CD4-positive, alpha-beta T cell (primary cell): ENCODE data around the gene CERS6. TPM values are rescaled to one million over a fixed set of nuclear protein-coding genes. Genes with fewer than 3 reads are reported as not detected.
"Not testable (repeated sequence)": the region's sequence is repeated elsewhere in the genome, so short reads cannot be mapped to it uniquely, and the experiment has no call there.

Experiments
- ATAC-seq: fragments of 200-7000 bp; cut with Tn5 transposase; one replicate; pipeline ENCODE4 v1.10.0; 2022; ENCODE audit warnings: mild to moderate bottlenecking; ENCODE audit not compliant: poor library complexity
- CTCF ChIA-PET: fragments of 350-600 bp; sonication (Branson Sonifier 250); formaldehyde crosslinking; loops from one replicate; lab custom pipeline; 2021; ENCODE audit warnings: antibody characterized with exemption, inconsistent platforms; lab: Charles Lee
- POLR2A ChIA-PET: fragments of 350-600 bp; sonication (Branson Sonifier 250); formaldehyde crosslinking; loops from one replicate; lab custom pipeline; 2021; ENCODE audit warnings: antibody characterized with exemption, inconsistent platforms; lab: Charles Lee
- DNase-seq, 14 experiments: peaks; one replicate each; pipeline ENCODE4 v3.0.0-alpha.2; 2013 to 2020; ENCODE audit warnings: mixed read lengths in 2 of 14
- H3K27ac ChIP-seq, 2 donors: one replicate each; pipeline versions ENCODE4 v1.5.1 to v1.7.0; 2013; ENCODE audit warnings: low read length in 2 of 2, low read depth in 1 of 2, mild to moderate bottlenecking in 1 of 2
- H3K27me3 ChIP-seq, 2 experiments: 1 replicate in 1 of 2; 2 replicates in 1 of 2; pipeline versions ENCODE4 v1.6.1 to v1.7.0; 2013; ENCODE audit warnings: low read length in 2 of 2, control low read depth in 1 of 2, mild to moderate bottlenecking in 1 of 2, moderate library complexity in 1 of 2; ENCODE audit not compliant: insufficient read depth in 2 of 2, control insufficient read depth in 1 of 2
- H3K36me3 ChIP-seq: one replicate; pipeline ENCODE4 v1.6.1; 2013; ENCODE audit warnings: low read length, control low read depth; ENCODE audit not compliant: insufficient read depth
- H3K4me1 ChIP-seq: one replicate; pipeline ENCODE4 v1.6.1; 2013; ENCODE audit warnings: low read length, control low read depth; ENCODE audit not compliant: insufficient read depth
- H3K4me3 ChIP-seq: one replicate; pipeline ENCODE4 v1.5.1; 2013; ENCODE audit warnings: mild to moderate bottlenecking, low read length, moderate library complexity
- H3K9me3 ChIP-seq, 2 experiments: 1 replicate in 1 of 2; 2 replicates in 1 of 2; pipeline versions ENCODE4 v1.6.1 to v1.7.0; 2013; ENCODE audit warnings: low read length in 2 of 2, mild to moderate bottlenecking in 2 of 2, control low read depth in 1 of 2, moderate library complexity in 1 of 2; ENCODE audit not compliant: control insufficient read depth in 1 of 2, insufficient read depth in 1 of 2
- H3K27ac Mint-ChIP-seq: one replicate; pipeline ENCODE4 v1.8.0; 2020; ENCODE audit warnings: mixed read lengths
- H3K27me3 Mint-ChIP-seq: one replicate; pipeline ENCODE4 v1.8.0; 2021; ENCODE audit warnings: mixed read lengths
- H3K36me3 Mint-ChIP-seq: one replicate; pipeline ENCODE4 v1.8.0; 2021; ENCODE audit warnings: low read depth, mixed read lengths
- H3K4me1 Mint-ChIP-seq: one replicate; pipeline ENCODE4 v1.8.0; 2021; ENCODE audit warnings: low read depth, mixed read lengths
- H3K4me3 Mint-ChIP-seq: one replicate; pipeline ENCODE4 v1.8.0; 2020; ENCODE audit warnings: mild to moderate bottlenecking, mixed read lengths
- H3K9me3 Mint-ChIP-seq: one replicate; pipeline ENCODE4 v1.8.0; 2020; ENCODE audit warnings: mixed read lengths
- intact Hi-C, 2 experiments: fragments of 100-400 bp; cut with DNase I in 1 of 2; cut with micrococcal nuclease in 1 of 2; formaldehyde crosslinking; loops; one replicate each; pipeline versions ENCODE4 v1.15.1 to v1.9.0; 2023 to 2025; cut with DNase I, micrococcal nuclease
- polyA plus RNA-seq, 2 donors: library from polyadenylated mRNA; unstranded; fragments of 120-200 nt; gene quantifications; one replicate each; pipeline ENCODE4 v1.2.1, GENCODE V29; 2013
- total RNA-seq, 174 experiments: library from RNA in 2 of 174; stranded (reverse) in 2 of 174; gene quantifications; one replicate each; pipeline ENCODE4 v1.2.3 and lab custom pipeline; 2021 to 2026
- TF ChIP-seq, protein P1 (sequence below): fragments of 200-600 bp; IDR thresholded peaks from one replicate; pipeline ENCODE4 v1.8.0; 2022; ENCODE audit warnings: antibody characterized with exemption, mild to moderate bottlenecking

The CERS6 gene, protein sequence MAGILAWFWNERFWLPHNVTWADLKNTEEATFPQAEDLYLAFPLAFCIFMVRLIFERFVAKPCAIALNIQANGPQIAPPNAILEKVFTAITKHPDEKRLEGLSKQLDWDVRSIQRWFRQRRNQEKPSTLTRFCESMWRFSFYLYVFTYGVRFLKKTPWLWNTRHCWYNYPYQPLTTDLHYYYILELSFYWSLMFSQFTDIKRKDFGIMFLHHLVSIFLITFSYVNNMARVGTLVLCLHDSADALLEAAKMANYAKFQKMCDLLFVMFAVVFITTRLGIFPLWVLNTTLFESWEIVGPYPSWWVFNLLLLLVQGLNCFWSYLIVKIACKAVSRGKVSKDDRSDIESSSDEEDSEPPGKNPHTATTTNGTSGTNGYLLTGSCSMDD
- total RNA-seq (10 to 100 TPM; 16.9 to 17.9 TPM), total RNA-seq (lab: John Stamatoyannopoulos, UW) (27.3 to 224 (median 75.0) reads per million in 172 experiments)
- 11.8 TPM for polyA plus RNA-seq (2013, experiment 1 of 2)
- polyA plus RNA-seq (2013, experiment 2 of 2) = 11.8 TPM

DNA sequence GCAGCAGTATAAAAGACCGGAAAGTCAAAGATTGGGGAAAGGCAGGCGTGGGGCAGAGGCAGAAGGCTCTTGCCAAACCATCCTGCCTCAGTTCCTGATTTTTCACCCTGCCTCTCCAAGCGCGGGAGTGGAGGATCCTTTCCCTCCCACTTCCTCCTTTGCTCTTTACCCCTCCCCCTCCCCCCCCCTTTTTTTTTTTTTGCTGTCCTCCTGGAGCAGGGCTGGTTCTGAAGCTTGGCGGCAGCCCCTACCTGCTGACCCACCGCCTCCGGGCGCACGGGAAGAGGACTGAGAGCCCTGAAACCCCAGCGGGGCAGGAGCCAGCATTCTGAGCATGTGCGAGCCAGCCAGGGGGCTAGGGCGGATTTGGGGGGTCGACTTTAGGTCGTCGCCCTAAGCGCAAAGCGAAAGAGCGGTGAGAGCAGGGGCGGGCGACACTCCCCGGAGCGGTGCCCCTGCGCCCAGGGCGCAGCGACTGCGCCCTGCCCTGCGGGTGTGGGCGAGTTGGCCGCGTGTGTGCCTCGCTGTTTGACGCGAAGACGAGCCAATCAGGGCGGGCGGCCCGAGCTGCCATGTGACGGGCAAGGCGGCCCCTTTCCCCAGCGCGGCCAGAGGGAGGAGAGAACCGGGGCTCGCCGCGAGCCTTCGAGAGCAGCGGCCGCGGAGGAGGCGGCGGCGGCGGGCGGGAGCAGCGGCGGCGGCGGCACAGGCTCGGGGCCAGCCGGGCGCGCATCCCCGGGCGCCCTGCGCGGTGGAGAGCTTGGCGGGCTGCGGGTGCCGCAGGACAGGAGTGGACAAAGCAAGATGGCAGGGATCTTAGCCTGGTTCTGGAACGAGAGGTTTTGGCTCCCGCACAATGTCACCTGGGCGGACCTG lies at the start of gene CERS6:
Gene CERS6 (plus strand): TSS at position 628 of the 876 bp plus-strand sequence. CDS start 177 bp downstream, at position 805.
- Mint-ChIP-seq H3K4me1 (peaks cover 43% of the 10 kb centered on the region), H3K9me3 (no peaks in the 10 kb centered on the region), H3K27me3 (no peaks in the 10 kb centered on the region), H3K27ac (peak within 1 kb of the TSS; percentile 64), H3K4me3 (peak within 1 kb of the TSS; percentile 90), H3K36me3 (peaks cover 8% of the 10 kb centered on the region)
- H3K9me3 ChIP-seq = no peaks in the 10 kb centered on the region
- POLR2A ChIA-PET = interaction anchor here (1.0 to 1.6 kb wide), 4 partner anchors 13 to 35 kb away, joined by 5 to 6 read pairs (median 6); no protein-coding TSS in a partner anchor
- intact Hi-C loops = loop anchor here (2.0 to 10.0 kb wide), 2 partner anchors 35 to 299 kb away; no protein-coding TSS in a partner anchor
- peak within 1 kb of the TSS in 1 of 2 donors; percentile 18 for H3K27ac ChIP-seq
- peak; percentile 30 to 87 (median 70) for DNase-seq
- peak; percentile 60 for ATAC-seq
- no peaks in the 10 kb centered on the region for H3K36me3 ChIP-seq
- peaks cover 16% of the 10 kb centered on the region for H3K4me1 ChIP-seq
- H3K4me3 ChIP-seq = peak within 1 kb of the TSS; percentile 83
- no peaks in the 10 kb centered on the region for H3K27me3 ChIP-seq
- CTCF ChIA-PET = no interaction called here
- TF ChIP-seq, protein P1, sequence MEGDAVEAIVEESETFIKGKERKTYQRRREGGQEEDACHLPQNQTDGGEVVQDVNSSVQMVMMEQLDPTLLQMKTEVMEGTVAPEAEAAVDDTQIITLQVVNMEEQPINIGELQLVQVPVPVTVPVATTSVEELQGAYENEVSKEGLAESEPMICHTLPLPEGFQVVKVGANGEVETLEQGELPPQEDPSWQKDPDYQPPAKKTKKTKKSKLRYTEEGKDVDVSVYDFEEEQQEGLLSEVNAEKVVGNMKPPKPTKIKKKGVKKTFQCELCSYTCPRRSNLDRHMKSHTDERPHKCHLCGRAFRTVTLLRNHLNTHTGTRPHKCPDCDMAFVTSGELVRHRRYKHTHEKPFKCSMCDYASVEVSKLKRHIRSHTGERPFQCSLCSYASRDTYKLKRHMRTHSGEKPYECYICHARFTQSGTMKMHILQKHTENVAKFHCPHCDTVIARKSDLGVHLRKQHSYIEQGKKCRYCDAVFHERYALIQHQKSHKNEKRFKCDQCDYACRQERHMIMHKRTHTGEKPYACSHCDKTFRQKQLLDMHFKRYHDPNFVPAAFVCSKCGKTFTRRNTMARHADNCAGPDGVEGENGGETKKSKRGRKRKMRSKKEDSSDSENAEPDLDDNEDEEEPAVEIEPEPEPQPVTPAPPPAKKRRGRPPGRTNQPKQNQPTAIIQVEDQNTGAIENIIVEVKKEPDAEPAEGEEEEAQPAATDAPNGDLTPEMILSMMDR = no peak

DNA sequence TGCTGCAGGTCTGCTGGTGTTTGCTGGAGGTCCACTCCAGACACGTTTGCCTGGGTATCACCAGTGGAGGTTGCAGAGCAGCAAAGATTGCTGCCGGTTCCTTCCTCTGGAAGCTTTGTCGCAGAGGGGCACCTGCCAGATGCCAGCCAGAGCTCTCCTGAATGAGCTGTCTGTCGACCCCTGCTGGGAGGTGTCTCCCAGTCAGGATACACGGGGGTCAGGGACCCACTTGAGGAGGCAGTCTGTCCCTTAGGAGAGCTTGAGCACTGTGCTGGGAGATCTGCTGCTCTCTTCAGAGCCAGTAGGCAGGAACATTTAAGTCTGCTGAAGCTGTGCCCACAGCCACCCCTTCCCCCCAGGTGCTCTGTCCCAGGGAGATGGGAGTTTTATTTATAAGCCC lies 43.8 kb upstream of the CERS6 start:
- intact Hi-C loops, H3K4me3 Mint-ChIP-seq, DNase-seq, H3K27ac Mint-ChIP-seq, H3K27ac ChIP-seq, H3K27me3 Mint-ChIP-seq, H3K36me3 ChIP-seq, H3K4me1 Mint-ChIP-seq, CTCF ChIA-PET, H3K36me3 Mint-ChIP-seq, H3K27me3 ChIP-seq, POLR2A ChIA-PET, H3K4me3 ChIP-seq, H3K9me3 Mint-ChIP-seq, H3K4me1 ChIP-seq, ATAC-seq: not testable (repeated sequence)
- H3K9me3 ChIP-seq = peaks cover 3 to 15% of the 10 kb centered on the region in 2 experiments

DNA sequence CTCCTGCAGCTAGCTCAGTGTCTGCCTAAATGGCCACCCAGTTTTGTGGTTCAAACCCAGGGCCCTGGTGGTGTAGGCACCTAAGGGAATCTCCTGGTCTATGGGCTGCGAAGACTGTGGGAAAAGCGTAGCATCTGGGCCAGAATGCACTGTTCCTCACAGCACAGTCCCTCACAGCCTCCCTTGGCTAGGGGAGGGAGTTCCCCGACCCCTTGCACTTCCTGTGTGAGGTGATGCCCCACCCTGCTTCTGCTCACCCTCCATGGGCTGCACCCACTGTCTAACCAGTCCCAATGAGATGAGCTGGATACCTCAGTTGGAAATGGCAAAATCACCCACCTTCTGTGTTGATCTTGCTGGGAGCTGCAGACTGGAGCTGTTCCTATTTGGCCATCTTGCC lies 43.0 kb upstream of the CERS6 start:
- ATAC-seq, H3K27ac ChIP-seq, CTCF ChIA-PET, H3K27me3 Mint-ChIP-seq, intact Hi-C loops, POLR2A ChIA-PET, H3K4me1 ChIP-seq, H3K27ac Mint-ChIP-seq, H3K4me3 Mint-ChIP-seq, H3K27me3 ChIP-seq, H3K36me3 Mint-ChIP-seq, H3K4me3 ChIP-seq, H3K9me3 Mint-ChIP-seq, H3K36me3 ChIP-seq, H3K4me1 Mint-ChIP-seq: not testable (repeated sequence)
- H3K9me3 ChIP-seq = peaks cover 3 to 13% of the 10 kb centered on the region in 2 experiments
- DNase-seq = peak in 1 of 14 experiments; percentile 13
